Measurements from ENCODE around the gene VPS45.

Gene VPS45

GRCh38 chr1:150182247-150182646, 114.7 kb downstream of the VPS45 start:
- in situ Hi-C loops (cut with MboI; ENCODE audit: low sequenced_read_pairs), result loop anchor here (10.0 kb wide), 1 partner anchor 107 kb away; no protein-coding TSS in a partner anchor

GRCh38 chr1:150183061-150183460, 115.5 kb downstream of the VPS45 start:
- in situ Hi-C loops (cut with MboI; ENCODE audit: low sequenced_read_pairs), result loop anchor here (10.0 kb wide), 1 partner anchor 108 kb away; no protein-coding TSS in a partner anchor

- in situ Hi-C loops (cut with MboI; ENCODE audit: low sequenced_read_pairs), result loop anchor here (10.0 kb wide), 1 partner anchor 111 kb away; no protein-coding TSS in a partner anchor
Observed at GRCh38 chr1:150185481-150185880, 117.9 kb downstream of the VPS45 start.

GRCh38 chr1:150186438-150186788, 118.8 kb downstream of the VPS45 start:
- in situ Hi-C loops (cut with MboI; ENCODE audit: low sequenced_read_pairs), result loop anchor here (10.0 kb wide), 1 partner anchor 112 kb away; no protein-coding TSS in a partner anchor

- in situ Hi-C loops (cut with MboI; ENCODE audit: low sequenced_read_pairs), result loop anchor here (10.0 kb wide), 1 partner anchor 112 kb away; no protein-coding TSS in a partner anchor
Observed at GRCh38 chr1:150186789-150187559, 119.4 kb downstream of the VPS45 start.

GRCh38 chr1:150187560-150187931, 120.0 kb downstream of the VPS45 start:
- in situ Hi-C loops (cut with MboI; ENCODE audit: low sequenced_read_pairs), result loop anchor here (10.0 kb wide), 1 partner anchor 113 kb away; no protein-coding TSS in a partner anchor

- in situ Hi-C loops (cut with MboI; ENCODE audit: low sequenced_read_pairs), result loop anchor here (10.0 kb wide), 1 partner anchor 287 kb away; no protein-coding TSS in a partner anchor
Observed at GRCh38 chr1:150192012-150192411, 124.4 kb downstream of the VPS45 start.

- in situ Hi-C loops (cut with MboI; ENCODE audit: low sequenced_read_pairs), result loop anchor here (10.0 kb wide), 1 partner anchor 290 kb away; no protein-coding TSS in a partner anchor
Observed at GRCh38 chr1:150194381-150195031, 126.9 kb downstream of the VPS45 start.

All from HL-60/S4 treated with retinoic acid at 250 ng/mL for 4 days and 3 days (cell line).